A549 (cell line): Measurements from ENCODE around the gene LYL1. TPM values are rescaled to one million over a fixed set of nuclear protein-coding genes. Genes with fewer than 3 reads are reported as not detected.

Experiments used
- ATAC-seq, 2 experiments: fragments of 200-7000 bp in 1 of 2; fragments of >200 bp in 1 of 2; cut with Nextera tagmentation in 1 of 2; cut with Tn5 transposase in 1 of 2; 3 replicates each; pipeline versions ENCODE4 v1.8.0 to v1.9.1; 2018 to 2020; ENCODE audit warnings: mild to moderate bottlenecking in 1 of 2, moderate library complexity in 1 of 2
- CTCF ChIA-PET: fragments of 300-600 bp; sonication (Branson Sonifier 250); formaldehyde crosslinking; extraction: SDS; loops from one replicate; lab custom pipeline; 2021; ENCODE audit warnings: antibody characterized with exemption, inconsistent platforms; lab: Yijun Ruan, JAX
- POLR2A ChIA-PET: fragments of 350-600 bp; formaldehyde crosslinking; extraction: SDS; loops from one replicate; lab custom pipeline; 2021; ENCODE audit warnings: antibody characterized with exemption, inconsistent platforms; lab: Yijun Ruan, JAX
- DNase-seq, 2 experiments: peaks; one replicate each; pipeline versions ENCODE4 v3.0.0 to v3.0.0-alpha.2; 2011 to 2016; ENCODE audit warnings: low read depth in 1 of 2, low spot score in 1 of 2
- FAIRE-seq: peaks from 2 replicates; lab custom pipeline; 2011; peaks lifted over from hg19 to GRCh38; lab: Jason Lieb, UNC
- H3K27ac ChIP-seq, 2 experiments: fragments of >200 bp; sonication (Bioruptor Twin); formaldehyde crosslinking; 3 replicates each; pipeline ENCODE4 v1.5.1; 2016 to 2017
- H3K4me1 ChIP-seq: fragments of >200 bp; sonication (Bioruptor Twin); formaldehyde crosslinking; 3 replicates; pipeline ENCODE4 v1.6.1; 2016
- H3K4me2 ChIP-seq: fragments of >200 bp; sonication (Bioruptor Twin); formaldehyde crosslinking; 3 replicates; pipeline ENCODE4 v1.6.1; 2016
- H3K4me3 ChIP-seq: fragments of >200 bp; sonication (Bioruptor Twin); formaldehyde crosslinking; 3 replicates; pipeline ENCODE4 v1.5.1; 2016
- H3K9me3 ChIP-seq: fragments of >200 bp; sonication (Bioruptor Twin); formaldehyde crosslinking; 3 replicates; pipeline ENCODE4 v1.6.1; 2016
- CBX2 ChIP-seq: fragments of 200-600 bp; sonication (generic); IDR thresholded peaks from 2 replicates; pipeline ENCODE4 v1.6.1; 2016; ENCODE audit warnings: low read depth, mild to moderate bottlenecking, borderline replicate concordance
- CEBPB ChIP-seq, 2 experiments: fragments of >200 bp in 1 of 2; sonication (Bioruptor Twin) in 1 of 2; formaldehyde crosslinking in 1 of 2; IDR thresholded peaks; 2 replicates each; pipeline ENCODE4 v1.6.1; 2012 to 2016
- CHD2 ChIP-seq: fragments of 150-350 bp; IDR thresholded peaks from 2 replicates; pipeline ENCODE4 v1.6.1; 2014; ENCODE audit warnings: low read length; ENCODE audit not compliant: partially characterized antibody
- EHF ChIP-seq: fragments of 250-450 bp; sonication (Bioruptor Pico); IDR thresholded peaks from 2 replicates; pipeline ENCODE4 v1.5.0; 2020; ENCODE audit warnings: mild to moderate bottlenecking
- ESRRA ChIP-seq: fragments of 150-350 bp; IDR thresholded peaks from 2 replicates; pipeline ENCODE4 v1.6.1; 2014; ENCODE audit warnings: mild to moderate bottlenecking, low read length, borderline replicate concordance
- FOSB ChIP-seq: fragments of 250-450 bp; sonication (Bioruptor Pico); IDR thresholded peaks from 2 replicates; pipeline ENCODE4 v1.5.0; 2020; ENCODE audit warnings: mild to moderate bottlenecking, moderate library complexity
- FOSL2 ChIP-seq, 2 experiments: fragments of 450-650 bp in 1 of 2; fragments of >200 bp in 1 of 2; sonication (Bioruptor Twin) in 1 of 2; formaldehyde crosslinking; IDR thresholded peaks; 2 replicates each; pipeline versions ENCODE4 v1.5.0 to v1.6.1; 2016 to 2020; ENCODE audit warnings: mild to moderate bottlenecking in 1 of 2, moderate library complexity in 1 of 2
- FOXS1 ChIP-seq: fragments of 250-450 bp; sonication (Bioruptor Pico); IDR thresholded peaks from 2 replicates; pipeline ENCODE4 v1.5.0; 2020; ENCODE audit warnings: mild to moderate bottlenecking, moderate library complexity
- GATA3 ChIP-seq: IDR thresholded peaks from 2 replicates; pipeline ENCODE4 v1.6.1; 2012; ENCODE audit warnings: borderline replicate concordance
- HEYL ChIP-seq: fragments of 250-450 bp; sonication (Bioruptor Pico); IDR thresholded peaks from 2 replicates; pipeline ENCODE4 v1.8.0; 2021; ENCODE audit warnings: mild to moderate bottlenecking, moderate library complexity
- HOXB5 ChIP-seq: fragments of 250-450 bp; sonication (Bioruptor Pico); IDR thresholded peaks from 2 replicates; pipeline ENCODE4 v1.5.0; 2020; ENCODE audit warnings: mild to moderate bottlenecking, moderate library complexity
- JUN ChIP-seq, 2 experiments: fragments of >200 bp; sonication (Bioruptor Twin); formaldehyde crosslinking; IDR thresholded peaks; 2 replicates in 1 of 2; 3 replicates in 1 of 2; pipeline ENCODE4 v1.6.1; 2016 to 2017
- MAZ ChIP-seq: fragments of 150-350 bp; IDR thresholded peaks from 2 replicates; pipeline ENCODE4 v1.6.1; 2014; ENCODE audit warnings: antibody characterized with exemption, low read depth, low read length, borderline replicate concordance
- MYC ChIP-seq: IDR thresholded peaks from 2 replicates; pipeline ENCODE4 v1.6.1; 2012; ENCODE audit warnings: mild to moderate bottlenecking, inconsistent platforms, low read length, improper control_type of control experiment, borderline replicate concordance
- RAD21 ChIP-seq, 2 experiments: fragments of >200 bp in 1 of 2; sonication (Bioruptor Twin) in 1 of 2; formaldehyde crosslinking in 1 of 2; IDR thresholded peaks in 1 of 2; conservative IDR thresholded peaks in 1 of 2; 2 replicates in 1 of 2; 3 replicates in 1 of 2; pipeline ENCODE4 v1.6.1; 2012 to 2018; ENCODE audit warnings: inconsistent platforms in 1 of 2
- RARB ChIP-seq: fragments of 250-450 bp; sonication (Bioruptor Pico); IDR thresholded peaks from 2 replicates; pipeline ENCODE4 v1.8.0; 2021; ENCODE audit warnings: mild to moderate bottlenecking, moderate library complexity
- RCOR1 ChIP-seq: fragments of 150-350 bp; IDR thresholded peaks from 2 replicates; pipeline ENCODE4 v1.6.1; 2014; ENCODE audit warnings: antibody characterized with exemption, low read length, low read depth
- RFX5 ChIP-seq: fragments of 450-650 bp; IDR thresholded peaks from 2 replicates; pipeline ENCODE4 v1.7.1; 2014; ENCODE audit warnings: antibody characterized with exemption, mild to moderate bottlenecking, moderate library complexity
- RNF2 ChIP-seq: fragments of 200-600 bp; sonication (generic); IDR thresholded peaks from 2 replicates; pipeline ENCODE4 v1.6.1; 2016; ENCODE audit warnings: low read depth, mild to moderate bottlenecking, antibody characterized with exemption, moderate library complexity, borderline replicate concordance
- ZNF302 ChIP-seq: fragments of 250-450 bp; sonication (Bioruptor Pico); IDR thresholded peaks from 2 replicates; pipeline ENCODE4 v1.9.0; 2021; ENCODE audit warnings: inconsistent platforms, mild to moderate bottlenecking, moderate library complexity
- ZSCAN20 ChIP-seq: fragments of 250-450 bp; sonication (Bioruptor Pico); IDR thresholded peaks from 2 replicates; pipeline ENCODE4 v1.8.0; 2022; ENCODE audit warnings: mild to moderate bottlenecking, moderate library complexity
- WGBS: methylation state at CpG from one replicate; pipeline ENCODE4 v1.1.6; 2017; ENCODE audit errors: missing lambda C conversion rate; 5-methylcytosine and 5-hydroxymethylcytosine counted together
- polyA plus RNA-seq, 4 experiments: library from polyadenylated mRNA; depleted of rRNA in 3 of 4; stranded (reverse); fragments of >200 nt; fragmentation: RNase III in 1 of 4; extraction: RNeasy Plus Mini Kit Qiagen cat#74134 plus additional on column Dnase treatment in 1 of 4; gene quantifications; 2 replicates in 3 of 4; 3 replicates in 1 of 4; pipeline ENCODE4 v1.2.3, GENCODE V29; 2011 to 2017
- TF ChIP-seq, protein P1 (sequence below): IDR thresholded peaks from 2 replicates; pipeline ENCODE4 v1.6.1; 2012
- TF ChIP-seq, protein P2 (sequence below): IDR thresholded peaks from 2 replicates; pipeline ENCODE4 v1.6.1; 2012
- TF ChIP-seq, protein P3 (sequence below): IDR thresholded peaks from 2 replicates; pipeline ENCODE4 v1.6.1; 2012; ENCODE audit warnings: low read depth, borderline replicate concordance
- TF ChIP-seq, protein P4 (sequence below): fragments of 250-450 bp; sonication (Bioruptor Pico); IDR thresholded peaks from 2 replicates; pipeline ENCODE4 v1.5.0; 2020; ENCODE audit warnings: low read depth, mild to moderate bottlenecking, moderate library complexity

Gene LYL1
- polyA plus RNA-seq, 2 of the 4 experiments (the other 2 are of a cell fraction): 0.26 to 0.39 TPM

DNA sequence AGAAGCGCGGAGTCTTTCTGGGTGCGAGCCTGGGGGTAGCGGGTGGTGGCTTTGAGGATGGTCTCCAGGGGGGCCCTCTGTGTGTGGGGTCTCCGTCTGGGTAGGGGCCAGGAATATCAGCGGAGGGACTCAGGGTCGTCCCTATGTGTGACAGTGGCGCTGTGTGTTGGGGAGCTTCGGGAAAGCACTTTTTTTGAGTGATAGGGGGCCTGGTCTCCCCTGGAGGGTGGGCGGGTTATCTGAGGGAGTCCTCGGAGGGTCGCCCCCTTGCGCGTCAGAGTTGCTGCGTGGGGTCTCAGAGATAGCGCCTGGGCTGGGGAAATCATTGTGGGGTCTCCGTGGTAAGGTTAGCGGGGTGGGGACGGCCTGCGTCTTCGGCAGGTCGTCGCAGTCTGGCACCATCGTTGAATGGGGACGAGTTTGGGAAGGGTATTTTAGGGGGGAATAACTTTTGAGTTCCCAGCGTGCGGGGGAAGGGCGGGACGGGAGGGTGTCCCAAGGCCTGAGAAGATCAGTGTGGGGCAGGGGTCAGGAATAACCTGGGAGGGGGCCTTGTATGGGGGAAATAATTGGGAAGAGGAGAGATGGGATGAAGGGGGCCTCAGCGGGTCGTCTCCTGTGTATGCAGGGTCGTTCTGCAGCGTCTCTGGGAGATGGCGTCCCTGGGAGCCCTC lies 48.4 kb upstream of the LYL1 start:
- Histone ChIP-seq H3K4me2 (peak overlapping the region; percentile 90), H3K27ac (peak overlapping the region; percentile 99 to 100), H3K4me3 (peak overlapping the region; percentile 95), H3K9me3 (no peaks in the 10 kb centered on the region), H3K4me1 (peaks cover 12% of the 10 kb centered on the region)
- ChIA-PET POLR2A (interaction anchor here (2.2 to 3.2 kb wide), 2 partner anchors 13 to 16 kb away, joined by 25 to 40 read pairs; no protein-coding TSS in a partner anchor), CTCF (interaction anchor here (1.0 to 2.5 kb wide), 9 partner anchors 13 to 186 kb away, joined by 3 to 12 read pairs (median 4); no protein-coding TSS in a partner anchor)
- DNase-seq (no peak), ATAC-seq (peak in 1 of 2 experiments; percentile 1; a peak in 2 of 6 replicates), FAIRE-seq (no peak)
- TF ChIP-seq CBX2: no peak
- no peak for TF ChIP-seq RAD21 (conservative IDR thresholded peaks at IDR 0.05 in 1 of 2, IDR thresholded peaks at IDR 0.05 in 1 of 2)
- no peak for TF ChIP-seq FOSL2 (IDR thresholded peaks at IDR 0.05)
- TF ChIP-seq FOSL2 (CRISPR knock-in tag; IDR thresholded peaks at IDR 0.05): no peak
- TF ChIP-seq, protein P1, sequence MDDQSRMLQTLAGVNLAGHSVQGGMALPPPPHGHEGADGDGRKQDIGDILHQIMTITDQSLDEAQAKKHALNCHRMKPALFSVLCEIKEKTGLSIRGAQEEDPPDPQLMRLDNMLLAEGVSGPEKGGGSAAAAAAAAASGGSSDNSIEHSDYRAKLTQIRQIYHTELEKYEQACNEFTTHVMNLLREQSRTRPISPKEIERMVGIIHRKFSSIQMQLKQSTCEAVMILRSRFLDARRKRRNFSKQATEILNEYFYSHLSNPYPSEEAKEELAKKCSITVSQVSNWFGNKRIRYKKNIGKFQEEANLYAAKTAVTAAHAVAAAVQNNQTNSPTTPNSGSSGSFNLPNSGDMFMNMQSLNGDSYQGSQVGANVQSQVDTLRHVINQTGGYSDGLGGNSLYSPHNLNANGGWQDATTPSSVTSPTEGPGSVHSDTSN: no peak
- TF ChIP-seq HOXB5 (CRISPR knock-in tag): no peak
- TF ChIP-seq EHF (CRISPR knock-in tag): no peak
- 0 out of 2 replicates have a peak, but pooled peaks have one; percentile 8 for TF ChIP-seq GATA3
- TF ChIP-seq CEBPB (IDR thresholded peaks at IDR 0.05): no peak
- no peak for TF ChIP-seq ZSCAN20 (CRISPR knock-in tag)
- no peak for TF ChIP-seq RARB (CRISPR knock-in tag)
- TF ChIP-seq ESRRA: no peak
- TF ChIP-seq MAZ: no peak
- TF ChIP-seq ZNF302 (CRISPR knock-in tag): no peak
- no peak for TF ChIP-seq MYC
- no peak for TF ChIP-seq CHD2
- TF ChIP-seq, protein P2, sequence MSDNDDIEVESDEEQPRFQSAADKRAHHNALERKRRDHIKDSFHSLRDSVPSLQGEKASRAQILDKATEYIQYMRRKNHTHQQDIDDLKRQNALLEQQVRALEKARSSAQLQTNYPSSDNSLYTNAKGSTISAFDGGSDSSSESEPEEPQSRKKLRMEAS: no peak
- TF ChIP-seq FOSB: peak; percentile 74; the same call in 1 of the 2 replicates
- TF ChIP-seq, protein P3, sequence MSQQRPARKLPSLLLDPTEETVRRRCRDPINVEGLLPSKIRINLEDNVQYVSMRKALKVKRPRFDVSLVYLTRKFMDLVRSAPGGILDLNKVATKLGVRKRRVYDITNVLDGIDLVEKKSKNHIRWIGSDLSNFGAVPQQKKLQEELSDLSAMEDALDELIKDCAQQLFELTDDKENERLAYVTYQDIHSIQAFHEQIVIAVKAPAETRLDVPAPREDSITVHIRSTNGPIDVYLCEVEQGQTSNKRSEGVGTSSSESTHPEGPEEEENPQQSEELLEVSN: no peak; the same call in 1 of the 2 replicates
- no peak for TF ChIP-seq FOXS1
- TF ChIP-seq RCOR1: no peak
- TF ChIP-seq RFX5: no peak
- TF ChIP-seq, protein P4, sequence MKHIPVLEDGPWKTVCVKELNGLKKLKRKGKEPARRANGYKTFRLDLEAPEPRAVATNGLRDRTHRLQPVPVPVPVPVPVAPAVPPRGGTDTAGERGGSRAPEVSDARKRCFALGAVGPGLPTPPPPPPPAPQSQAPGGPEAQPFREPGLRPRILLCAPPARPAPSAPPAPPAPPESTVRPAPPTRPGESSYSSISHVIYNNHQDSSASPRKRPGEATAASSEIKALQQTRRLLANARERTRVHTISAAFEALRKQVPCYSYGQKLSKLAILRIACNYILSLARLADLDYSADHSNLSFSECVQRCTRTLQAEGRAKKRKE: no peak
- TF ChIP-seq RNF2: no peak
- no peak for TF ChIP-seq HEYL
- 0 out of 5 replicates have a peak, but pooled peaks of 1 of the 2 experiments have one; percentile 57 for TF ChIP-seq JUN (IDR thresholded peaks at IDR 0.05)
- 2% methylated on average over 9 of the region's 34 CpGs for WGBS
